ENCODE measurements around the gene G2E3. TPM values are rescaled to one million over a fixed set of nuclear protein-coding genes. Genes with fewer than 3 reads are reported as not detected.

G2E3 gene
- total and polyA plus RNA-seq, 2 of the 13 experiments (the other 11 are each of a cell fraction or from before 2014, with no cell fraction given), result 22.8 to 63.0 TPM

DNA sequence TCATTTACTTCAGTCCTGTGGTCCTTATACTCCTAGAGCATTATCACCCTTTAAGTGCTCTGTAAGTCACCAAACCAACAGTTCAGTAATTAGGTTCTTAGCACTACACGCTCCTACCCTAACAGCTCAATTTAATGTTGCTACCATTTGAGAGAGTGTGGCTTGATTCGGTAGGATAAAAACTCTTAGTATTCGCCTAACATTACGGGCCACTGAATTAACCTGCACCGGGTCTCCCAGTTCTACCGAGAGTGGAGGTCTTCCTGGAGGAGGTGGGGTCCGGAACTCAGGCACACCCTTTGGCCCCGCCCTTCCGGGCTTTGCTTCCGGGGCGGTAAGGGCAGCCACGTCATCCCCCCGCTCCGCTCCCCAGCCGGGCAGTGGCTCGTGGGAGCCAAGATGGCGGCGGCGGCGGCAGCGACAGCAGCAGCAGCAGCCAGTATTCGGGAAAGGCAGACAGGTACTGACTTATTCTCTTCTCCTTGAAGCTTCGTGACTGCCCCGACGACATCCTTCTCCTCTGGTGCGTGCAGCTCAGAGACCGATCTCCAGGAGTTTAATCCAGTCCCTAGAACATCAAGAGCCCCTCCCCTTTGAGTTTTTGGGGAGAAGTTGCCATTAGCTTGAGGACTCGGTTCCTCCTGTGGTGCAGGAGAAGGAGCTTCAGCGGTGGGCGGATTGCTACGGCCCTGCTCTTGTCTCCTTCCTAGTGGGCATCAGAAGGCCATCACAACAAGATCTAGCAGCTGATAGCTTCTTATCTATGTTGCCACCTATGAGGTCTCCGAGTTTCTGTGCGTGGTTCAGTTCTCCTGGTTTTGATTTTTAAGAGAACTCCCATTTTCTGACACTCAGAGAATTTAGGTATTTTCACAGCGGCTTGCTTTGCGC lies 63.2 kb downstream of the G2E3 start, which contains the start of gene SCFD1 (continued):
- TF ChIP-seq KMT2A (CRISPR knock-in tag; IDR thresholded peaks at IDR 0.05) (peak; percentile 100), PHF8 (CRISPR knock-in tag; IDR thresholded peaks at IDR 0.05) (peak; percentile 100), ETV6 (CRISPR knock-in tag; conservative IDR thresholded peaks at IDR 0.05) (peak; percentile 98), MIER3 (CRISPR knock-in tag; IDR thresholded peaks at IDR 0.05; ENCODE audit: borderline replicate concordance) (peak; percentile 100), FOXM1 (CRISPR knock-in tag; IDR thresholded peaks at IDR 0.05) (no peak), STAT5B (CRISPR knock-in tag; IDR thresholded peaks at IDR 0.05) (peak; percentile 89; the same call in 1 of the 2 replicates), HDAC2 (CRISPR knock-in tag; IDR thresholded peaks at IDR 0.05) (peak; percentile 90; the same call in 1 of the 2 replicates), RFX1 (IDR thresholded peaks at IDR 0.05) (no peak), ZNF670 (CRISPR knock-in tag; IDR thresholded peaks at IDR 0.05; ENCODE audit: borderline replicate concordance) (peak; percentile 93; the same call in 1 of the 2 replicates), PLRG1 (conservative IDR thresholded peaks at IDR 0.05) (no peak), SOX6 (IDR thresholded peaks at IDR 0.05) (no peak), SOX6 (CRISPR knock-in tag; IDR thresholded peaks at IDR 0.05) (peak; percentile 86), LCORL (IDR thresholded peaks at IDR 0.05) (peak; percentile 11; the same call in 1 of the 2 replicates), LCORL (CRISPR knock-in tag; IDR thresholded peaks at IDR 0.05) (peak; percentile 97), ZNF432 (CRISPR knock-in tag; IDR thresholded peaks at IDR 0.05; ENCODE audit: borderline replicate concordance) (no peak), ZNF776 (CRISPR knock-in tag; IDR thresholded peaks at IDR 0.05) (no peak; the same call in 1 of the 2 replicates), ZNF879 (CRISPR knock-in tag; IDR thresholded peaks at IDR 0.05) (no peak; the same call in 1 of the 2 replicates), ZNF430 (CRISPR knock-in tag; IDR thresholded peaks at IDR 0.05) (peak; percentile 100), RBFOX2 (IDR thresholded peaks at IDR 0.05; ENCODE audit: low read depth, low read length) (peak; percentile 100), ZNF460 (CRISPR knock-in tag; IDR thresholded peaks at IDR 0.05; ENCODE audit: borderline replicate concordance) (no peak; the same call in 1 of the 2 replicates), ZNF317 (CRISPR knock-in tag; IDR thresholded peaks at IDR 0.05) (peak; percentile 92), ZNF256 (CRISPR knock-in tag; conservative IDR thresholded peaks at IDR 0.05) (peak; percentile 93), ARNTL (CRISPR knock-in tag; IDR thresholded peaks at IDR 0.05) (peak; percentile 92), PHF21A (CRISPR knock-in tag; IDR thresholded peaks at IDR 0.05) (peak; percentile 76; the same call in 1 of the 2 replicates), ZNF562 (CRISPR knock-in tag; IDR thresholded peaks at IDR 0.05; ENCODE audit: borderline replicate concordance) (no peak; the same call in 1 of the 2 replicates), ZNF772 (CRISPR knock-in tag; IDR thresholded peaks at IDR 0.05) (peak; percentile 100), FLYWCH1 (CRISPR knock-in tag; IDR thresholded peaks at IDR 0.05) (no peak), PRMT3 (CRISPR knock-in tag; IDR thresholded peaks at IDR 0.05; ENCODE audit: borderline replicate concordance, low read depth) (peak; percentile 96; the same call in 1 of the 2 replicates), GTF2F1 (IDR thresholded peaks at IDR 0.05; ENCODE audit: low read length) (peak; percentile 89; the same call in 1 of the 2 replicates), RFXAP (CRISPR knock-in tag; IDR thresholded peaks at IDR 0.05; ENCODE audit: borderline replicate concordance) (peak; percentile 97), MBD4 (IDR thresholded peaks at IDR 0.05; ENCODE audit: borderline replicate concordance, low read length) (peak; percentile 99)
- TF ChIP-seq, protein P1, sequence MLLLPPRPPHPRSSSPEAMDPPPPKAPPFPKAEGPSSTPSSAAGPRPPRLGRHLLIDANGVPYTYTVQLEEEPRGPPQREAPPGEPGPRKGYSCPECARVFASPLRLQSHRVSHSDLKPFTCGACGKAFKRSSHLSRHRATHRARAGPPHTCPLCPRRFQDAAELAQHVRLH (CRISPR knock-in tag; IDR thresholded peaks at IDR 0.05; ENCODE audit: borderline replicate concordance, low read depth), result peak; percentile 100
- TF ChIP-seq, protein P2, sequence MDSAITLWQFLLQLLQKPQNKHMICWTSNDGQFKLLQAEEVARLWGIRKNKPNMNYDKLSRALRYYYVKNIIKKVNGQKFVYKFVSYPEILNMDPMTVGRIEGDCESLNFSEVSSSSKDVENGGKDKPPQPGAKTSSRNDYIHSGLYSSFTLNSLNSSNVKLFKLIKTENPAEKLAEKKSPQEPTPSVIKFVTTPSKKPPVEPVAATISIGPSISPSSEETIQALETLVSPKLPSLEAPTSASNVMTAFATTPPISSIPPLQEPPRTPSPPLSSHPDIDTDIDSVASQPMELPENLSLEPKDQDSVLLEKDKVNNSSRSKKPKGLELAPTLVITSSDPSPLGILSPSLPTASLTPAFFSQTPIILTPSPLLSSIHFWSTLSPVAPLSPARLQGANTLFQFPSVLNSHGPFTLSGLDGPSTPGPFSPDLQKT (CRISPR knock-in tag; IDR thresholded peaks at IDR 0.05; ENCODE audit: borderline replicate concordance), result peak; percentile 93
